ENCODE data around the gene CDC73.
"Not testable (repeated sequence)": the region's sequence is repeated elsewhere in the genome, so short reads cannot be mapped to it uniquely, and the experiment has no call there.

Gene CDC73

DNA sequence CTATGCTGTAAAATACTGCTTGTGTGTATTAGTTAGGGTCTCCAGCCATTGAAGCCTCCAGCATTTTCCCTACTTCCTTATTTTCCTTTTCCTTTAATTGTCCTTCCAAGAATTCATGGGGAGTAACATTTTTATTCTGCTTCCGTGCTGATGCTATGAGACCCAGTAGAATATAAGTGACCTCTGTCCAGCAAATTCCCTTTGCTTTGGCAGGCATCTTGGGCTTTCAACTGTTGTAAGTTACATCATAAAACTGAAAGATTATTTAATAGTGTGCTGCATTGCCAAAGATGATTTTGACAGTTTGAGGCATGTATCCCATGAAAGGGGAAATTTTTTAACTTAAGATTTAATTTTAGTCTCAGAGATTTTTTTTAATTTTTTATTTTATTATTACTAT is 112.7 kb downstream of the CDC73 start:
- no peak for DNase-seq (ENCODE audit: low spot score)

GRCh38 chr1:193237381-193237978 is 115.6 kb downstream of the CDC73 start:
- no peak for DNase-seq (ENCODE audit: low spot score)

GRCh38 chr1:193240609-193241008 is 118.8 kb downstream of the CDC73 start:
- no peak for DNase-seq (ENCODE audit: low spot score)

DNA sequence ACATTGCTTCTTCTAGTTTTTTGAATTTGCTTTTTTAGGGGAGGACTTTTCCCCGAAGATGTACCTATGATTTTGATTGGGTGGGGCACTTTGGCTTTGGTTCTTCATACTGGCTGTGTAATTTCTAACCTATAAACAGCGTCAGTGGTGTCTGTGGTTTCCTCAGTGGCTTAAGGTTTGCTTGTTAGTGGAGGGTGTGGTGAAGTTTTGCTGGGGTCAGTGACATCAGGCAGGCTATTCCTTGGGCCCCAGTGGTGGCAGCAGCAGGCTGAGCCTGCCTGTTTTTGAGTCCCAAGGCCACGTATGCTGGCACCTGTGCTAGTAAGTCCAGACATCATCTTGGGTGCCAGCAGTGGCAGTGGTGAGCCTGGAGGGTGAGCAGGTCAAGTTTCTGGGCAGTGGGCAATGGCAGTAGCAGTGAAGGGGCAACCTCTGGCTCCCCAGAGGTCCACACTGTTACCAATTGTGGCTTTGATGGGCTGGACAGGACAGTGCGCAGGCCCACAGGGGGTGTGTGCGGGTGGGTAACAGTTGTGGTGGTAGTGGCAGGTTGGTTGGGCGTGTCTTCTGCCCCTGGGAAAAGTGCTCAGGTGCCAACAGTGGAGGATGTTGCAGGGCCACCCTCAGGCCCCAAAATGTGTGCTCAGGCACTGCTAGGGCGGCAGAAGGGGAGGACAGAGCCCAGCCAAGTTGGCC is 119.4 kb downstream of the CDC73 start:
- DNase-seq (ENCODE audit: low spot score), result peak; percentile 42

GRCh38 chr1:193242000-193242399 is 120.2 kb downstream of the CDC73 start:
- no peak for DNase-seq (ENCODE audit: low spot score)

- no peak for DNase-seq (ENCODE audit: low spot score)
Observed at GRCh38 chr1:193249187-193249586, 127.4 kb downstream of the CDC73 start.

GRCh38 chr1:193251950-193252349 is 130.1 kb downstream of the CDC73 start:
- DNase-seq (ENCODE audit: low spot score), result no peak

DNA sequence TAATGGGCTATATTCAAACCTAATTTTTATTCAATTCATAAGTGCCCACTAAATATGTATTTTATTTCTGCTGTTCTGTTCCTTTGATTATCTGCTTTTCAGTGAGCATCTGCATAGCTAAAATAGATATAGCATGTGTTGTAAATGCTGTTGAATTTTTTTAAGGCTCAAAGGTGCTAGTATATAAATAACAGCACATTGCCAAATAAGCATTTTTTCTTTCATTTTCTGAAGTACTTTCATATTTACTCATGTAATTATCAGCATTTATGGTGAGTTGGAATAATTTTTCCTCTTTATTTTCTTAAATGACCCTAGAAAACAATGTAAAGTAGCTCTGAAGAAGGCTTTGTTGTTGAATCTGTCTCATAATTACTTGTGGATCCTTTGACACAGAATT is 134.2 kb downstream of the CDC73 start:
- no peak for DNase-seq (ENCODE audit: low spot score)

GRCh38 chr1:193259636-193260035 is 137.8 kb downstream of the CDC73 start:
- DNase-seq (ENCODE audit: low spot score), result no peak

GRCh38 chr1:193260056-193260745 is 138.4 kb downstream of the CDC73 start:
- no peak for DNase-seq (ENCODE audit: low spot score)

DNA sequence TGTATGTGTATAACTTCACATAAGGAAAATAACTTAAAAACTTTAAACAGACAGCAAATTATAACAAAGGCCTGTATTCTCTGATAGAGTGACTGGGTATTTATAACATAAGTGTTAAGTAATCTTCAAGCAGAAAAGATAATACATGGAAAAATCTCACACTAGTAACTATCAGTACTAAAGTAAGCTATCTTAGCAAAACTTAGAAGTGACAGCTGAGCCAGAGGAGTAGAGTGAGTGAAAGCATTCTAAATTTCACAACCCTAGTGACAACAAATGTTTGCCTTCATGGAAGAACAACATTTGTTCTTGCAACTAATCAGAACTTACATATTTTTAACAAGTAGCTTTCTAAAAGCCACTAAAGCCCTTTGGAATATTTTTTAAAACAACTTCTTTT is 139.1 kb downstream of the CDC73 start:
- DNase-seq (ENCODE audit: low spot score), result no peak

- no peak for DNase-seq (ENCODE audit: low spot score)
Observed at GRCh38 chr1:193262661-193263060, 140.8 kb downstream of the CDC73 start.

GRCh38 chr1:193264313-193265065 is 142.7 kb downstream of the CDC73 start:
- no peak for DNase-seq (ENCODE audit: low spot score)

DNA sequence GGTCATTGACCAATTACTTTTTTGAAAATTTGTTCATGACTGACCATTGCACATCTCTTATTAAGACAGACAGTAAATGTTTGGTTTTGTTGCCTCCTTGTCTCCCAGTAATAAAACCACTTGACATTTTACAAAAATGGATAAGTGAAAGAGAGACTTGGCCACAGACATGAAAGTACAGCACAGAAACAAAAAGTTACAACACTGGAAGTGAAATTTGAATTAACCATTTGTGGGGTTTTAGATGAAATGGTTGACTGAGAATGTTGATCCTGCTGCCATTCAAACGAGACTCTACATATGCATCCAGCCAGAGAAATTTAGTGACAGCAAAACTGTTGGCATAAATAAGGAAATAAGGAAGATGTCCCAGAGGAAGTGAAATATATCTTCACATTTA is 143.9 kb downstream of the CDC73 start:
- no peak for DNase-seq (ENCODE audit: low spot score)

- DNase-seq (ENCODE audit: low spot score), result not testable (repeated sequence)
Observed at GRCh38 chr1:193266794-193267193, 145.0 kb downstream of the CDC73 start.

DNA sequence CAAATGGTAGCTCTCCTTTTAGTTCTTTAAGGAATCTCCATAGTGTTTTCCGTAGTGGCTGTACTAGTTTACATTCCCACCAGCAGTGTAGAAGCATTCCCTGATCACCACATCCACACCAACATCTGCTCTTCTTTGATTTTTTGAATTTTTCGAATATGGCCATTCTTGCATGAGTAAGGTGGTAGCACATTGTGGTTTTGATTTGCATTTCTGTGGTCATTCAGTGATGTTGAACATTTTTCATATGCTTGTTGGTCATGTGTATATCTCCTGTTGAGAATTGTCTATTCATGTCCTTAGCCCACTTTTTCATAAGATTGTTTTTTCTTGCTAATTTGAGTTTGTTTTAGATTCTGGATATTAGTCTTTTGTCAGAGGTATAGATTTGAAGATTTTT is 149.2 kb downstream of the CDC73 start:
- no peak for DNase-seq (ENCODE audit: low spot score)

DNA sequence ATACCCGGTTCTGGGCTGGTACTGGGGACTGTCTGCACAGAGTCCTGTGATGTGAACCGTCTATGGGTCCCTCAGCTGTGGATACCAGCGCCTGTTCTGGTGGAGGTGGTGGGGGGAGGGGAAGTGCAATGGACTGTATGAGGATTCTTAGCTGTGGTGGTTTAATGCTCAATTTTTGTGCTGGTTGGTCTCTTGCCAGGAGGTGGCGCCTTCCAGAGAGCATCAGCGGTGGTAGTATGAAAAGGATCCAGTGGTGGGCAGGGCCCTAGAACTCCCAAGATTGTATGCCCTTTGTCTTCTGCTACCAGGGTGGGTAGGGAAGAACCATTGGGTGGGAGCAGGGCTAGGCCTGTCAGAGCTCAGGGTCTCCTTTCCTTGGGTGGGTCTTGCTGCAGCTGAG is 153.9 kb downstream of the CDC73 start:
- no peak for DNase-seq (ENCODE audit: low spot score)

DNA sequence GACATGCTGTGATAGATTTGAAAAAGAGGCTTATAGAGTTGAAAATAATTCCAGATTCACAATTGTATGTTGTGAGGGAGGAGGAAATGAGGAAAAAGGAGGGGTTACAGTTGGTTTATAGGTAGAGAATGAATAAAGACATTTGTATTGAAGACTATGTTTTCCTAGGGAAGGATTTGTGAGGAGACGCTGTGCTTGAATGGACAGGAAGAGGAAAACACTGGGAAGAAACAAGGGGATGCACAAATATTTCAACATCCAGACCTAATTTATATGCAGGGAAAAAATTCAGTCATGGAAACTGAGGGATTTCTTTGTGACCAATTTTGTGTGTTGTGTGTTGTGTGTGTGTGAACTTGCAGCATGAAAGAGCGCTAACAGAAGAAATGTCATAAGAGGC is 157.1 kb downstream of the CDC73 start:
- no peak for DNase-seq (ENCODE audit: low spot score)

DNA sequence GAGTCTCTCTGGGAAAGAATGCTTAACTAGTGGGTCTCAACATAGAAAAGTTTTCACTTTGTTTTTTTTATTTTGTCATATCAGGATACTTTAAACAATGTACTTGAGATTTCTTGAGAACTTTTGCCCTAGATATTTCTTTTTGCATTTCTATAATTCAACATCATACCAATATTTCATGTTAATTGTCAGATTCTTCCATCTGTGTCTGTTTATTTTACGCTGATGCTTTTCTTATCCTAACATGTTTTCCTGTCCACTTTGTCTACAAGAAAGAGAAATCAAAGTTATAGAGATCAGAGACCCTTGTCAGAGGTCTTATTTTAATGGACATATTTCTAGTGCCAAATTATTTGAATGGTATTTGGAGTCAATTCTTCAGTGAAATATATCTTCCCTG is 160.1 kb downstream of the CDC73 start:
- no peak for DNase-seq (ENCODE audit: low spot score)

GRCh38 chr1:193283016-193283415 is 161.2 kb downstream of the CDC73 start:
- DNase-seq (ENCODE audit: low spot score), result no peak

GRCh38 chr1:193284219-193284618 is 162.4 kb downstream of the CDC73 start:
- DNase-seq (ENCODE audit: low spot score), result no peak

- no peak for DNase-seq (ENCODE audit: low spot score)
Observed at GRCh38 chr1:193285641-193286040, 163.8 kb downstream of the CDC73 start.

Measured in activated CD4-positive, alpha-beta T cell treated with anti-CD3 and anti-CD28 coated beads, Interleukin-2, Interleukin-4, amounts not matched to agents 100 ng/mL and 50 ng/mL, durations not matched to agents 16 hours and 8 hours (primary cell).